MM.1S (cell line): Measurements from ENCODE around the gene HDAC9.

Source experiments
- DNase-seq: peaks from one replicate; pipeline ENCODE4 v3.0.0-alpha.2; 2015
- H2AFZ ChIP-seq: fragments of 300-600 bp; sonication (generic); 2 replicates; pipeline ENCODE4 v1.6.0; 2016; ENCODE audit warnings: antibody characterized with exemption, low read length
- H3F3A ChIP-seq: fragments of 300-600 bp; sonication (generic); 2 replicates; pipeline ENCODE4 v1.6.1; 2016; ENCODE audit warnings: mild to moderate bottlenecking, antibody characterized with exemption, low read length, moderate library complexity, mixed read lengths; ENCODE audit not compliant: insufficient read depth
- H3K27ac ChIP-seq: fragments of 300-600 bp; sonication (generic); 2 replicates; pipeline ENCODE4 v1.5.1; 2016; ENCODE audit warnings: mild to moderate bottlenecking, low read length
- H3K27me3 ChIP-seq: fragments of 300-600 bp; sonication (generic); replicated peaks from 2 replicates; pipeline ENCODE4 v1.6.0; 2016; ENCODE audit warnings: low read length; ENCODE audit not compliant: insufficient read depth
- H3K36me3 ChIP-seq: fragments of 300-600 bp; sonication (generic); replicated peaks from 2 replicates; pipeline ENCODE4 v1.6.1; 2016; ENCODE audit warnings: mild to moderate bottlenecking, low read length, mixed read lengths; ENCODE audit not compliant: insufficient read depth
- H3K4me1 ChIP-seq: fragments of 300-600 bp; sonication (generic); 2 replicates; pipeline ENCODE4 v1.6.1; 2016; ENCODE audit warnings: low read length, mixed read lengths
- H3K4me2 ChIP-seq: fragments of 300-600 bp; sonication (generic); 2 replicates; pipeline ENCODE4 v1.6.0; 2016; ENCODE audit warnings: low read depth, low read length
- H3K4me3 ChIP-seq: fragments of 300-600 bp; sonication (generic); 2 replicates; pipeline ENCODE4 v1.5.1; 2016; ENCODE audit warnings: low read length, mixed read lengths
- H3K79me2 ChIP-seq: fragments of 300-600 bp; sonication (generic); 2 replicates; pipeline ENCODE4 v1.6.1; 2016; ENCODE audit warnings: mixed run types, low read length, mixed read lengths
- H3K9ac ChIP-seq: fragments of 300-600 bp; sonication (generic); 2 replicates; pipeline ENCODE4 v1.6.1; 2016; ENCODE audit warnings: low read length, mixed read lengths
- H3K9me2 ChIP-seq: fragments of 300-600 bp; sonication (generic); replicated peaks from 2 replicates; pipeline ENCODE4 v1.6.1; 2016; ENCODE audit warnings: mild to moderate bottlenecking, low read length, mixed read lengths; ENCODE audit not compliant: insufficient read depth
- H3K9me3 ChIP-seq: fragments of 300-600 bp; sonication (generic); replicated peaks from 2 replicates; pipeline ENCODE4 v1.6.1; 2016; ENCODE audit warnings: mild to moderate bottlenecking, low read length, mixed read lengths; ENCODE audit not compliant: insufficient read depth
- H4K20me1 ChIP-seq: fragments of 300-600 bp; sonication (generic); 2 replicates; pipeline ENCODE4 v1.6.1; 2016; ENCODE audit warnings: mild to moderate bottlenecking, low read length, moderate library complexity, mixed read lengths; ENCODE audit not compliant: insufficient read depth
- EZH2 ChIP-seq: fragments of 300-600 bp; sonication (generic); optimal IDR thresholded peaks from 2 replicates; pipeline ENCODE3; 2017; ENCODE audit warnings: low read depth, mild to moderate bottlenecking, antibody characterized with exemption, low read length, mixed read lengths
- EZH2phosphoT487 ChIP-seq: fragments of 300-600 bp; sonication (generic); IDR thresholded peaks from 2 replicates; pipeline ENCODE4 v1.6.1; 2018; ENCODE audit warnings: antibody characterized with exemption, low read length
- TF ChIP-seq, protein P1 (sequence below): fragments of 300-600 bp; sonication (generic); IDR thresholded peaks from 2 replicates; pipeline ENCODE4 v1.5.1; 2016; ENCODE audit warnings: antibody characterized with exemption, low read length, mixed read lengths

Gene HDAC9

DNA sequence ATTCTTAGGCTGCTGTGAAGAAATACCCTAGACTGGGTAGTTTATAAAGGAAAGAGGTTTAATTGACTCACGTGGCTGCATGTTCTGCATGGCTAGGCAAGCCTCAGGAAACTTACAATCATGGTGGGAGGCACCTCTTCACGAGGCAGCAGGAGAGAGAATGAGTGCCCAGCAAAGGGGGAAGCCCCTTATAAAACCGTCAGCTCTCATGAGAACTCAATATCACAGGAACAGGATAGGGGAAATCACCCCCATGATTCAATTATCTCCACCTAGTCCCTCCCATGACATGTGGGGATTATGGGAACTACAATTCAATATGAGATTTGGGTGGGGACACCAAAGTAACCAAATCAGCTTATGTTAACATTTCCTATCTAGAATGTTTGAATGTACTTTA is 362.7 kb downstream of the HDAC9 start:
- TF ChIP-seq, protein P1, sequence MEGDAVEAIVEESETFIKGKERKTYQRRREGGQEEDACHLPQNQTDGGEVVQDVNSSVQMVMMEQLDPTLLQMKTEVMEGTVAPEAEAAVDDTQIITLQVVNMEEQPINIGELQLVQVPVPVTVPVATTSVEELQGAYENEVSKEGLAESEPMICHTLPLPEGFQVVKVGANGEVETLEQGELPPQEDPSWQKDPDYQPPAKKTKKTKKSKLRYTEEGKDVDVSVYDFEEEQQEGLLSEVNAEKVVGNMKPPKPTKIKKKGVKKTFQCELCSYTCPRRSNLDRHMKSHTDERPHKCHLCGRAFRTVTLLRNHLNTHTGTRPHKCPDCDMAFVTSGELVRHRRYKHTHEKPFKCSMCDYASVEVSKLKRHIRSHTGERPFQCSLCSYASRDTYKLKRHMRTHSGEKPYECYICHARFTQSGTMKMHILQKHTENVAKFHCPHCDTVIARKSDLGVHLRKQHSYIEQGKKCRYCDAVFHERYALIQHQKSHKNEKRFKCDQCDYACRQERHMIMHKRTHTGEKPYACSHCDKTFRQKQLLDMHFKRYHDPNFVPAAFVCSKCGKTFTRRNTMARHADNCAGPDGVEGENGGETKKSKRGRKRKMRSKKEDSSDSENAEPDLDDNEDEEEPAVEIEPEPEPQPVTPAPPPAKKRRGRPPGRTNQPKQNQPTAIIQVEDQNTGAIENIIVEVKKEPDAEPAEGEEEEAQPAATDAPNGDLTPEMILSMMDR: no peak
- no peak for TF ChIP-seq EZH2
- no peak for TF ChIP-seq EZH2phosphoT487
- H3K36me3 ChIP-seq: no peaks in the 10 kb centered on the region
- H3K4me2 ChIP-seq: no peak overlapping the region
- H3K27me3 ChIP-seq: no peaks in the 10 kb centered on the region
- H3K9me3 ChIP-seq: no peaks in the 10 kb centered on the region
- H3K27ac ChIP-seq: no peak overlapping the region
- no peaks in the 10 kb centered on the region for H3K4me1 ChIP-seq
- H4K20me1 ChIP-seq: no peaks in the 10 kb centered on the region
- H3K9ac ChIP-seq: no peak overlapping the region
- no peaks in the 10 kb centered on the region for H3K9me2 ChIP-seq
- no peak for DNase-seq
- no peaks in the 10 kb centered on the region for H3F3A ChIP-seq
- no peaks in the 10 kb centered on the region for H3K79me2 ChIP-seq
- no peak overlapping the region for H3K4me3 ChIP-seq
- H2AFZ ChIP-seq: no peak overlapping the region

DNA sequence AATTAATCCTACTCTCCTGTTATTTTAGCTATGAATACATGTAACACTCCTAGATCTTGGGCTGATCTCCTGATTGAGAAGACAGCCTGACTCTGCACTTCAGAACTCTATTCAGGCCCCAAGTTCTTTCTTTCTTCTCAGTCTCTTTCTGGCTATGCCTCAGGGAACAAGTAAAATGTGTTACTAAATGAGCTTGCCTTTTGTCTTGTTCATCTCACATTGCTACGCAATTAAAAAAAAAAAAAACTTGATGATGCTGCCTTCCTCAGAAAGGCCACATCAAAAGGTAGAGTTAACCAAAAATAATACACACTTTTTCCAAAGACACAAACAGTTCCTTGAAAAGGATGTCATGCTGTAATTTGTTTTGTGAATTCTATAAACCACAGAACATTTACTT is 363.8 kb downstream of the HDAC9 start:
- Histone ChIP-seq H4K20me1 (no peaks in the 10 kb centered on the region), H3K27ac (no peak overlapping the region), H3K27me3 (no peaks in the 10 kb centered on the region), H3K79me2 (no peaks in the 10 kb centered on the region), H2AFZ (no peak overlapping the region), H3K9me2 (no peaks in the 10 kb centered on the region), H3K9ac (no peak overlapping the region), H3K4me2 (no peak overlapping the region), H3K9me3 (no peaks in the 10 kb centered on the region), H3K4me3 (no peak overlapping the region), H3F3A (no peaks in the 10 kb centered on the region), H3K4me1 (no peaks in the 10 kb centered on the region), H3K36me3 (no peaks in the 10 kb centered on the region)
- DNase-seq: no peak
- no peak for TF ChIP-seq EZH2phosphoT487

DNA sequence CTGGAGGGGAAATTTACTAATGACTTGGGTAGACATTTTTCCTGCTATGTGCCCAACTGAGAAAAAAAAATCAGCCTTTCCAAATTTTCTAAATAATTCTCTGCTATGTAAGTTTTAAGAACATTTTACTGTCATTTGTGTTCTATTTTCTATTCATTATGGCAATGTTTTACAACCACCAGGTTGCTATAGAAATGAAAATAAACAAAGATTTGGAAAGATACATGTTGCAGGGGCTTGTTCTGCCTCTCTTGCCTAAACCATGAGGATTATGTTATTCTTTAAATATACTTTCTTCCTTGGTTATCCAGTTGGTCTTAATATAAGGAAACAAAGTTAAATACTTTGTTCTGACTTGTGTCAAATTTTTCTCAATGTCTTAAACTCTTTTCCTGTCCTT is 364.7 kb downstream of the HDAC9 start:
- Histone ChIP-seq H3K79me2 (no peaks in the 10 kb centered on the region), H3K27me3 (no peaks in the 10 kb centered on the region), H3K9me2 (no peaks in the 10 kb centered on the region), H3K27ac (no peak overlapping the region), H3K36me3 (no peaks in the 10 kb centered on the region), H2AFZ (no peak overlapping the region), H4K20me1 (no peaks in the 10 kb centered on the region), H3K4me3 (no peak overlapping the region), H3K9me3 (no peaks in the 10 kb centered on the region), H3K4me2 (no peak overlapping the region), H3K4me1 (no peaks in the 10 kb centered on the region), H3K9ac (no peak overlapping the region), H3F3A (no peaks in the 10 kb centered on the region)
- TF ChIP-seq EZH2phosphoT487: no peak
- TF ChIP-seq EZH2: no peak
- TF ChIP-seq, protein P1: no peak
- DNase-seq: no peak

DNA sequence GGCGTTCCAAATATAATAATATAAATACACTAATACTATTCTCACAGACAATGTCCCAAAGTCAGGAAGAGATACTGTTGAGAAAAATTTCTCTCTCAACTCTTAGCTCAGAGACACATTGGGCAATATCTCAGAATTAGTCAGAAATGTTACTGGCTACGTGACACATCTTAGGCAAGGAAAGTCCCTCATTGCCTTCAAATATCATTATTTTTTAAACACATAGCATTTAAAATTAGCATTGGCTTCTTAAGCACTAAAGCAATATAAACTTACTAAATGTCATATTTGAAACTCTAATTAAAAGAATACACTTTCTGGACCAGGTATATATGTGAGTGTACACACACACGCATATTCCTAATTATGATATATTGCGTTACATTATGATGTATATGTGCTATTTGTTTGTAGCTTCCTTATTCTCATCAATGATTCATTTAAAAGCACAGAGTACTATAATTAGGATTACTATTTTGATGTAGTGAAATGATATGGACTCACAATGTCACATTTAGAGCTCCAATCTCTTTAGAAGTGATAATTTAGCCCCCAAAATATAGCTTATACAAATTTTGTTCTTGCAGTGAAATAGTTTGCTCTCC is 366.1 kb downstream of the HDAC9 start:
- Histone ChIP-seq H3K4me2 (no peak overlapping the region), H4K20me1 (no peaks in the 10 kb centered on the region)

More for the DNA sequence above, 366.1 kb downstream of the HDAC9 start:
- no peak for DNase-seq
- Histone ChIP-seq H3K27ac (no peak overlapping the region), H3K79me2 (no peaks in the 10 kb centered on the region), H3K27me3 (no peaks in the 10 kb centered on the region), H3K9me2 (no peaks in the 10 kb centered on the region), H3F3A (no peaks in the 10 kb centered on the region), H3K4me3 (no peak overlapping the region), H3K9ac (no peak overlapping the region), H3K4me1 (no peaks in the 10 kb centered on the region), H2AFZ (no peak overlapping the region), H3K9me3 (no peaks in the 10 kb centered on the region), H3K36me3 (no peaks in the 10 kb centered on the region)
- TF ChIP-seq, protein P1: no peak
- TF ChIP-seq EZH2 (no peak), EZH2phosphoT487 (no peak)
